ENCODE data around the gene NBL1.

- TF ChIP-seq CTCF (IDR thresholded peaks at IDR 0.05) (no peak), POLR2A (IDR thresholded peaks at IDR 0.05) (no peak)
Measured at GRCh38 chr1:19664453-19665185, 20.5 kb downstream of the NBL1 start, which contains the start of gene HTR6.
